Liver (tissue), 9 donors: Measurements from ENCODE around the gene RSRC1. TPM values are rescaled to one million over a fixed set of nuclear protein-coding genes. Genes with fewer than 3 reads are reported as not detected.

Experiments
- DNase-seq: peaks from one replicate; pipeline ENCODE4 v3.0.0-alpha.2; 2017; ENCODE audit warnings: low spot score
- H3K27ac ChIP-seq, 2 donors: one replicate each; pipeline ENCODE4 v1.7.0; 2013; ENCODE audit warnings: inconsistent platforms in 2 of 2, low read length in 2 of 2, control low read depth in 1 of 2, low read depth in 1 of 2, mild to moderate bottlenecking in 1 of 2
- H3K27me3 ChIP-seq, 4 donors: one replicate each; pipeline versions ENCODE4 v1.6.1 to v1.7.0; 2013; ENCODE audit warnings: low read length in 3 of 4, inconsistent platforms in 1 of 4, mild to moderate bottlenecking in 1 of 4, moderate library complexity in 1 of 4; ENCODE audit not compliant: control insufficient read depth in 4 of 4, insufficient read depth in 4 of 4
- H3K36me3 ChIP-seq, 4 donors: one replicate each; pipeline versions ENCODE4 v1.6.1 to v1.7.0; 2013; ENCODE audit warnings: low read length in 3 of 4, mild to moderate bottlenecking in 3 of 4, low read depth in 1 of 4, moderate library complexity in 1 of 4; ENCODE audit not compliant: control insufficient read depth in 4 of 4, insufficient read depth in 3 of 4
- H3K4me1 ChIP-seq, 4 donors: one replicate each; pipeline versions ENCODE4 v1.6.1 to v1.7.0; 2013; ENCODE audit warnings: low read length in 3 of 4, mild to moderate bottlenecking in 3 of 4, moderate library complexity in 1 of 4; ENCODE audit not compliant: control insufficient read depth in 4 of 4, insufficient read depth in 4 of 4
- H3K4me3 ChIP-seq, 3 donors: one replicate each; pipeline versions ENCODE4 v1.6.1 to v1.7.0; 2013; ENCODE audit warnings: low read length in 3 of 3, control low read depth in 1 of 3, low read depth in 1 of 3, mild to moderate bottlenecking in 1 of 3
- H3K9ac ChIP-seq, 2 donors: one replicate each; pipeline ENCODE4 v1.7.0; 2013; ENCODE audit warnings: low read length in 2 of 2, mild to moderate bottlenecking in 2 of 2, moderate library complexity in 2 of 2, control low read depth in 1 of 2, low read depth in 1 of 2
- H3K9me3 ChIP-seq, 4 donors: one replicate each; pipeline versions ENCODE4 v1.6.1 to v1.7.0; 2013; ENCODE audit warnings: low read length in 3 of 4; ENCODE audit not compliant: control insufficient read depth in 4 of 4
- ATF3 ChIP-seq: IDR thresholded peaks from 2 replicates; pipeline ENCODE4 v1.6.1; 2016; ENCODE audit warnings: antibody characterized with exemption
- CTCF ChIP-seq: fragments of 150-350 bp; IDR thresholded peaks from 2 replicates; pipeline ENCODE4 v1.5.1; 2017; ENCODE audit warnings: improper control_type of control experiment, low read depth, low read length; ENCODE audit not compliant: missing input control
- EGR1 ChIP-seq, 2 donors: IDR thresholded peaks; 2 replicates each; pipeline ENCODE4 v1.6.1; 2016 to 2018; ENCODE audit warnings: antibody characterized with exemption in 2 of 2, low read depth in 2 of 2
- FOXA1 ChIP-seq: IDR thresholded peaks from 2 replicates; pipeline ENCODE4 v1.6.1; 2016; ENCODE audit warnings: antibody characterized with exemption
- FOXA2 ChIP-seq: IDR thresholded peaks from 2 replicates; pipeline ENCODE4 v1.6.1; 2016; ENCODE audit warnings: antibody characterized with exemption
- GABPA ChIP-seq, 2 donors: IDR thresholded peaks in 1 of 2; conservative IDR thresholded peaks in 1 of 2; 2 replicates each; pipeline ENCODE4 v1.6.1; 2016; ENCODE audit warnings: antibody characterized with exemption in 2 of 2, mild to moderate bottlenecking in 1 of 2, moderate library complexity in 1 of 2
- HNF4A ChIP-seq, 2 donors: conservative IDR thresholded peaks; 2 replicates each; pipeline ENCODE4 v1.6.1; 2016; ENCODE audit warnings: antibody characterized with exemption in 2 of 2, mild to moderate bottlenecking in 2 of 2
- HNF4G ChIP-seq: IDR thresholded peaks from 2 replicates; pipeline ENCODE4 v1.6.1; 2016; ENCODE audit warnings: antibody characterized with exemption
- JUND ChIP-seq, 2 donors: IDR thresholded peaks; 2 replicates each; pipeline ENCODE4 v1.6.1; 2016; ENCODE audit warnings: antibody characterized with exemption in 2 of 2
- MAX ChIP-seq: IDR thresholded peaks from 2 replicates; pipeline ENCODE4 v1.6.1; 2016; ENCODE audit warnings: antibody characterized with exemption
- NR2F2 ChIP-seq: IDR thresholded peaks from 2 replicates; pipeline ENCODE4 v1.6.1; 2016; ENCODE audit warnings: antibody characterized with exemption
- RAD21 ChIP-seq, 2 donors: IDR thresholded peaks; 2 replicates each; pipeline ENCODE4 v1.6.1; 2016; ENCODE audit warnings: antibody characterized with exemption in 2 of 2, mild to moderate bottlenecking in 2 of 2
- REST ChIP-seq: IDR thresholded peaks from 2 replicates; pipeline ENCODE4 v1.6.1; 2016; ENCODE audit warnings: antibody characterized with exemption, mild to moderate bottlenecking
- RXRA ChIP-seq, 2 donors: IDR thresholded peaks; 2 replicates each; pipeline ENCODE4 v1.6.1; 2017 to 2018; ENCODE audit warnings: antibody characterized with exemption in 2 of 2, mild to moderate bottlenecking in 1 of 2
- SP1 ChIP-seq: IDR thresholded peaks from 2 replicates; pipeline ENCODE4 v1.6.1; 2018; ENCODE audit warnings: antibody characterized with exemption, mild to moderate bottlenecking
- TAF1 ChIP-seq: conservative IDR thresholded peaks from 2 replicates; pipeline ENCODE4 v1.6.1; 2016; ENCODE audit warnings: antibody characterized with exemption, mild to moderate bottlenecking
- YY1 ChIP-seq: IDR thresholded peaks from 2 replicates; pipeline ENCODE4 v1.6.1; 2016; ENCODE audit warnings: antibody characterized with exemption, mild to moderate bottlenecking
- ZBTB33 ChIP-seq: IDR thresholded peaks from 2 replicates; pipeline ENCODE4 v1.6.1; 2016; ENCODE audit warnings: antibody characterized with exemption
- WGBS: extraction: QIAGEN DNeasy Blood & Tissue Kit; methylation state at CpG from one replicate; pipeline ENCODE4 v1.1.7; 2013; 5-methylcytosine and 5-hydroxymethylcytosine counted together
- polyA plus RNA-seq, 2 donors: library from polyadenylated mRNA; stranded (reverse) in 1 of 2; unstranded in 1 of 2; fragments of 200-250 nt in 1 of 2; fragments of >200 nt in 1 of 2; fragmentation: Nextera tagmentation in 1 of 2; extraction: Ambion mirVana in 1 of 2; gene quantifications; one replicate each; pipeline versions ENCODE4 v1.2.1 to v1.2.3, GENCODE V29; 2013 to 2015
- total RNA-seq, 2 donors: library from RNA; depleted of rRNA; stranded (reverse); fragments of >200 nt; gene quantifications; one replicate each; pipeline ENCODE4 v1.2.3, GENCODE V29; 2014
- donor health status: healthy.
- donor health status: healthy.
- donor health status: healthy.
- donor health status: healthy.
- donor health status: healthy.

Gene RSRC1
- total and polyA plus RNA-seq, 4 donors, result 7.2 to 30.3 (median 20.7) TPM

- Histone ChIP-seq H3K36me3 (peaks cover 0 to 5% (median 2%) of the 10 kb centered on the region in 4 donors), H3K27ac (no peak overlapping the region), H3K9ac (no peak overlapping the region), H3K4me1 (no peaks in the 10 kb centered on the region), H3K9me3 (peaks cover 6 to 20% (median 8%) of the 10 kb centered on the region in 4 donors), H3K4me3 (peak overlapping the region in 1 of 3 donors; percentile 19), H3K27me3 (no peaks in the 10 kb centered on the region)
- TF ChIP-seq SP1 (no peak), ATF3 (no peak), HNF4A (conservative IDR thresholded peaks at IDR 0.05) (no peak), FOXA1 (no peak), TAF1 (no peak), FOXA2 (no peak)
- no peak for DNase-seq
- WGBS, result 96% methylated on average over 1 of the region's 1 CpG
Observed at GRCh38 chr3:158267015-158267414, 157.1 kb downstream of the RSRC1 start.

- TF ChIP-seq MAX (no peak), FOXA1 (no peak), EGR1 (IDR thresholded peaks at IDR 0.05; ENCODE audit: low read depth in 2 of 2) (no peak), HNF4G (no peak), TAF1 (no peak), CTCF (no peak), RXRA (IDR thresholded peaks at IDR 0.05) (no peak), RAD21 (IDR thresholded peaks at IDR 0.05) (no peak), FOXA2 (no peak), SP1 (no peak), NR2F2 (no peak), GABPA (IDR thresholded peaks at IDR 0.05 in 1 of 2, conservative IDR thresholded peaks at IDR 0.05 in 1 of 2) (no peak), JUND (IDR thresholded peaks at IDR 0.05) (no peak), YY1 (no peak), REST (no peak), HNF4A (conservative IDR thresholded peaks at IDR 0.05) (no peak), ZBTB33 (no peak)
- no peaks in the 10 kb centered on the region for H3K27me3 ChIP-seq
- WGBS, result 95% methylated on average over 4 of the region's 4 CpGs
- peaks cover 4 to 20% (median 7%) of the 10 kb centered on the region in 4 donors for H3K9me3 ChIP-seq
- no peak overlapping the region for H3K27ac ChIP-seq
- DNase-seq, result no peak
- H3K36me3 ChIP-seq, result peaks cover 0 to 5% (median 2%) of the 10 kb centered on the region in 4 donors
- no peak overlapping the region for H3K4me3 ChIP-seq
- no peak overlapping the region for H3K9ac ChIP-seq
- H3K4me1 ChIP-seq, result no peaks in the 10 kb centered on the region
Observed at GRCh38 chr3:158269942-158270341, 160.1 kb downstream of the RSRC1 start.
